HFFc6 (cell line): ENCODE results near the gene NODAL. TPM values are rescaled to one million over a fixed set of nuclear protein-coding genes. Genes with fewer than 3 reads are reported as not detected.

ENCODE experiments used
- DNase-seq: peaks from one replicate; pipeline ENCODE4 v3.0.0-alpha.2; 2018
- H3K27ac Mint-ChIP-seq: 2 replicates; pipeline ENCODE4 v1.8.0; 2020; ENCODE audit warnings: mild to moderate bottlenecking, mixed read lengths
- H3K27me3 Mint-ChIP-seq: 2 replicates; pipeline ENCODE4 v1.8.0; 2021; ENCODE audit warnings: mild to moderate bottlenecking, moderate library complexity, mixed read lengths; ENCODE audit not compliant: insufficient read depth
- H3K36me3 Mint-ChIP-seq: 2 replicates; pipeline ENCODE4 v1.8.0; 2021; ENCODE audit warnings: low read depth, mixed read lengths
- H3K4me1 Mint-ChIP-seq: 2 replicates; pipeline ENCODE4 v1.8.0; 2020; ENCODE audit warnings: low read depth, mixed read lengths
- H3K4me3 Mint-ChIP-seq: 2 replicates; pipeline ENCODE4 v1.8.0; 2020; ENCODE audit warnings: mild to moderate bottlenecking, moderate library complexity, mixed read lengths
- H3K9me3 Mint-ChIP-seq: 2 replicates; pipeline ENCODE4 v1.8.0; 2020; ENCODE audit warnings: mild to moderate bottlenecking, mixed read lengths
- total RNA-seq, 6 experiments: library from RNA; stranded (reverse); fragmentation: NEBNext Ultra II Directional; extraction: Animal tissue kit (Norgen Biotek cat#: 25700); gene quantifications; 2 replicates in 1 of 6; 3 replicates in 5 of 6; pipeline ENCODE4 v1.2.3, GENCODE V29; 2021
- TF ChIP-seq, protein P1 (sequence below): fragments of 200-600 bp; sonication (generic); IDR thresholded peaks from 2 replicates; pipeline ENCODE4 v1.5.0; 2021; ENCODE audit warnings: antibody characterized with exemption, mild to moderate bottlenecking

The NODAL gene
- total RNA-seq, 6 experiments from 2014 or later, result not detected

DNA sequence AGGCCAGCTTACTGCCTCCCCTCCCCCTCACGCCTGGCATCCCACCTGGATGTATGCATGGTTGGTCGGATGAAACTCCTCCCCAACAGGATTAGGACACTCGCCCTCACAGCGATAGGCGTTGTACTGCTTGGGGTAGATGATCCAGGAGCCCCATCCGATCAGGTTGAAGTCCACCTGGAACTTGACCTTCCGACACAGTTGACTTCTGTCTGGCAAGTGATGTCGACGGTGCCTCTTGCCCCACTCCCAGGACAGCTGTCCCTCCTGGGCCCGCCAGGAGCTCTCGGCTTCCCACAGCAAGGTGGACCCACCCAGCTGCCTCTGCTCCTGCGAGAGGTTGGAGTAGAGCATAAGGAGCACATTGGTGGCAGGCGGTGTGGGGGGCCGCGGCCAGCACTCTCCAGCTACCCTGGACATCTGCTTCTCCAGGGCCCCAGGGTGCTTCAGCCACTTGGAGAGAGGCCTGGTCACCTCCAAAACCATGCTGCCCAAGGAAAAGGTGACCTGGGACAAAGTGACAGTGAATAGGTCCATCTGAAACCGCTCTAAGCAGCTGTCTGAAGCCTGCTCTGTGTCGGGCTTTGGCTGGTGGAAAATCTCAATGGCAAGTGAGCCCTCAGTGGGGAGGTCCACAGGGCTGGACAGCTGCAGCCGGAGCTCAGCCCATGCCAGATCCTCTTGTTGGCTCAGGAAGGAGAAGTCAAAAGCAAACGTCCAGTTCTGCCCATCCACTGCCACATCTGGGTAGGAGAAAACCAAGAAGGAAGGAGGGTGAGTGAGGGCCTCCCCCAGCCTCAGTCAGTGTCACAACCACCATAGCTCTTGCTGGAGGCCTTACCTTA is 6.0 kb downstream of the NODAL start:
- TF ChIP-seq, protein P1, sequence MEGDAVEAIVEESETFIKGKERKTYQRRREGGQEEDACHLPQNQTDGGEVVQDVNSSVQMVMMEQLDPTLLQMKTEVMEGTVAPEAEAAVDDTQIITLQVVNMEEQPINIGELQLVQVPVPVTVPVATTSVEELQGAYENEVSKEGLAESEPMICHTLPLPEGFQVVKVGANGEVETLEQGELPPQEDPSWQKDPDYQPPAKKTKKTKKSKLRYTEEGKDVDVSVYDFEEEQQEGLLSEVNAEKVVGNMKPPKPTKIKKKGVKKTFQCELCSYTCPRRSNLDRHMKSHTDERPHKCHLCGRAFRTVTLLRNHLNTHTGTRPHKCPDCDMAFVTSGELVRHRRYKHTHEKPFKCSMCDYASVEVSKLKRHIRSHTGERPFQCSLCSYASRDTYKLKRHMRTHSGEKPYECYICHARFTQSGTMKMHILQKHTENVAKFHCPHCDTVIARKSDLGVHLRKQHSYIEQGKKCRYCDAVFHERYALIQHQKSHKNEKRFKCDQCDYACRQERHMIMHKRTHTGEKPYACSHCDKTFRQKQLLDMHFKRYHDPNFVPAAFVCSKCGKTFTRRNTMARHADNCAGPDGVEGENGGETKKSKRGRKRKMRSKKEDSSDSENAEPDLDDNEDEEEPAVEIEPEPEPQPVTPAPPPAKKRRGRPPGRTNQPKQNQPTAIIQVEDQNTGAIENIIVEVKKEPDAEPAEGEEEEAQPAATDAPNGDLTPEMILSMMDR, result no peak
- no peak for DNase-seq
- Mint-ChIP-seq H3K27me3 (peaks cover 14% of the 10 kb centered on the region), H3K4me1 (peaks cover 11% of the 10 kb centered on the region), H3K4me3 (no peak overlapping the region), H3K9me3 (no peaks in the 10 kb centered on the region), H3K27ac (no peak overlapping the region), H3K36me3 (no peaks in the 10 kb centered on the region)

DNA sequence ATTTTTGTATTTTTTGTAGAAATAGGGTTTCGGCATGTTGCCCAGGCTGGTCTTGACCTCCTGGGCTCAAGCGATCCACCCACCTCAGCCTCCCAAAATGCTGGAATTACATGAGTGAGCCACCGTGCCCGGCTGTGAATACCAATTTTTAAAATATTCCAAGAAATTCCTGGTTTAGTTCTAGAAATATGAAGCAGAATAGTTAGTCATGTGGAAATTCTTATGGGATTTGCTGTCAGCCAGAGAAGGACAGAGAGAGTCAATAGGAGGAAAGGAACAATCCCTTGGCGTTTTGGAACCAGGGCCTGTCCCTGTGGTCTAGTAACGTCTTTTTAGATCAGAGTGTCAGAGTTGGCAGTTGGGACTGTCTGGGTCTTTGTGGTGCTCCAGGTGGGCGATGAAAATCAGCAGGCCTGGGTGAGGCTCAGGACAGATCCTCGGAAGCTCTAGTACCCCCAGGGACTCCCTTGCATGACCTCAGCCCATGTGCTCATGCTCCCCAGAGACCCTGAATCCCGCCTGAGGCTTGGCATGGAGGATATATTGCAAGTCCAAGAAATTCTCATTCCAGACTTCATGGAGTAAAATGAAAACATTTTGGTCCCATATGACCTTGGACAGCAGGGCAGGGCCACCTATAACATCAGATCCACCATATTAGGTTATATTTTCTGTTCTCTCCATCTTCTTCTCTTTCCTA is 7.8 kb downstream of the NODAL start:
- no peaks in the 10 kb centered on the region for H3K36me3 Mint-ChIP-seq
- H3K27ac Mint-ChIP-seq, result peak overlapping the region; percentile 14; the same call in 1 of the 2 replicates

DNA sequence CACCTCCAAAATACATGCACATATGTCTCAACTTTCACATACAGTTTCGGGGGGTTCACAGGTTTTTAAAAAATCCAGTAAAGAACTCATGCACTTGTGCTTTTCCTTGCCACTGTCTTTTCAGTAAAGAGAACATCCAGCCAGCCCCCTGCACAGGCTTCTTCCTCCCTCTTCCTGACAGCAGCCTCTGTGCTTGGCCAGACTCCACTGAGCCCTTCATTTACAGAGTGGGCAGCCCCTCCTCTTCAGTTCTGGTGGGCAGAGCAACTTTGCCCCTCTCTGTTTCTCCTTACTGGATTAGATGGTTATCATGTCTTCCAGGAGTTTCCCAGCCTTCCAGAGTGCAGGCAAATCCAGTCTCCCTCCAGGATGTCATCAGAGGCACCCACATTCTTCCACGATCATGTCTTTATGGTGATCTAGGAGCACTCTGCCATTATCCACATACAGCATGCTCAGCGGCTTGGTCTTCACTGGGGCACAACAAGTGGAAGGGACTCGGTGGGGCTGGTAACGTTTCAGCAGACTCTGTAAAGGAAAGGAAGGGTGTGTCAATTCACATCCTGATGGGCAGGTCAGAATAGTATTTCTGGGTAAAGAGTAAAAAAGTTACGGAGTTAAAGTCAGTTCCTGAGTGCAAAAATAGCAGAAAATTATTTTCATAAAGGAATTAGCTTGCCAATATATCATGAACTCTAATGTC is 8.8 kb downstream of the NODAL start:
- peaks cover 11% of the 10 kb centered on the region for H3K4me1 Mint-ChIP-seq
- H3K36me3 Mint-ChIP-seq, result peaks cover 5% of the 10 kb centered on the region; the same call in 1 of the 2 replicates
- H3K27me3 Mint-ChIP-seq, result no peaks in the 10 kb centered on the region; the same call in none of the 2 replicates
- no peak for DNase-seq
- no peak overlapping the region for H3K27ac Mint-ChIP-seq
- no peak overlapping the region for H3K4me3 Mint-ChIP-seq
- TF ChIP-seq, protein P1, result no peak
- H3K9me3 Mint-ChIP-seq, result no peaks in the 10 kb centered on the region

More for the DNA sequence above, 7.8 kb downstream of the NODAL start:
- no peaks in the 10 kb centered on the region for H3K9me3 Mint-ChIP-seq
- H3K4me3 Mint-ChIP-seq, result no peak overlapping the region
- H3K4me1 Mint-ChIP-seq, result peaks cover 11% of the 10 kb centered on the region
- TF ChIP-seq, protein P1, result no peak
- no peak for DNase-seq
- H3K27me3 Mint-ChIP-seq, result no peaks in the 10 kb centered on the region; the same call in none of the 2 replicates

DNA sequence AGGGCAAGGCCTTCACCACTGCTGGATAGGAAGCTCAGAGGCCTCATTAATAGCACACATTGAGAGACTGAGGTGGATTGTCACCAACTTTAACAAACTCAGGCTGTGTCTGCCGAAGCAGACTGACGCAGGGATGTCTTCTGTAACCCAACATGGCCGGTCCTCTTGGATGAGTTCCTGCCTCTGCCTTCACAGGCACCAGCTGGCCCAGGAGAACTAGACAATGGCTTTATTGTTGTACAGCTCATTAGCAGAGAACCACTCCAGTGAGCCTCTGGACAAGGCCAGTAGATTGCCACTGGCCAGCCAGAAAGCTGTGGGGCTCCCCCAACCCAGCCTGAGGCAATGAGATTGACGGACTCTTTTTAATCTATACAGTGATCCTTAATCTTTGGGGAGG is 9.4 kb downstream of the NODAL start:
- Mint-ChIP-seq H3K36me3 (peaks cover 5% of the 10 kb centered on the region; the same call in 1 of the 2 replicates), H3K27ac (no peak overlapping the region; the same call in 1 of the 2 replicates), H3K27me3 (no peaks in the 10 kb centered on the region; the same call in none of the 2 replicates), H3K4me3 (no peak overlapping the region), H3K4me1 (peaks cover 11% of the 10 kb centered on the region), H3K9me3 (no peaks in the 10 kb centered on the region)
- no peak for DNase-seq
- TF ChIP-seq, protein P1, result no peak
